SK-N-SH treated with all-trans-retinoic acid at 6 μM for 48 hours (cell line): ENCODE measurements around the gene MRTFA.

Experiments used
- CSDC2 ChIP-seq: fragments of 250-450 bp; sonication (Bioruptor Pico); IDR thresholded peaks from 2 replicates; pipeline ENCODE4 v1.5.0; 2020; ENCODE audit warnings: mild to moderate bottlenecking, moderate library complexity
- RARB ChIP-seq: fragments of 250-450 bp; sonication (Bioruptor Pico); IDR thresholded peaks from 2 replicates; pipeline ENCODE4 v1.8.0; 2021; ENCODE audit warnings: mild to moderate bottlenecking, moderate library complexity

DNA sequence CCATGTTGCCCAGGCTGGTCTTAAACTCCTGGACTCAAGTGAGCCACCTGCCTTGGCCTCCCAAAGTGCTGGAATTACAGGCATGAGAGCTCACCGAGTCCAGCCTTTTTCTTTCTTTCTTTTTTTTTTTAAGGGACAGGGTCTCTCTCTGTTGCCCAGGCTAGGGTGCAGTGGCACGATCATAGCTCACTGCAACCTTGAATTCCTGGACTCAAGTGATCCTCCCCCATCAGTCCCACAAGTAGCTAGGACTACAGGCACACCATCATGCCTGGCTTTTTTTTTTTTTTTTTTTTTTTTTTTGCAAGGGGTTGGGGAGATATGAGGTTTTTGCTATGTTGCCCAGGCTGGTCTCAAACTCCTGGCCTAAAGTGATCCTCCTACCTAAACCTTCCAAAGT lies 78.5 kb downstream of the MRTFA start:
- TF ChIP-seq CSDC2 (CRISPR knock-in tag), result no peak
- no peak for TF ChIP-seq RARB (CRISPR knock-in tag)
